Putamen (tissue), 1 donor: ENCODE data around the gene ALDH1A3.

Experiments
- DNase-seq: peaks from one replicate; pipeline ENCODE4 v3.0.0-alpha.2; 2016; ENCODE audit warnings: low spot score

Gene ALDH1A3

DNA sequence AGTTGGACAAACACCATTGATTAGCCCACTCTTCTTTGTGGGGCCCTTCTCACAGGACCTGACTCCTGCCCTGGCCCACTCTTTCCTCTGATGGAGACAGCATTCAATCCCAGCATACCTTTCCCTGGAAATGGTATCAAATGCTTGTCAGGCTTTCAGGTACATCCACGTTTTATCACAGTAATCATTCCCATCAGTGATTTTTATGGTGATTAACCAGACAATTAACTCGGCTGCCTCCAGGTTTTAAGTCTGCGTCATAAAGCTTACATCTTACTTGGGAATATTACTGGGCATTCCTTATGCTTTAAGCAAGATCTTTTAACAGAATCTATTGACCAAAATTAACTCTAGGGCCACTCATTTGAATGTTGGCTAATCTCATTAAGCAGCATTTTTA is 72.9 kb downstream of the ALDH1A3 start:
- DNase-seq = no peak

- no peak for DNase-seq
These were observed 78.9 kb downstream of the ALDH1A3 start for GRCh38 chr15:100958326-100959065.

GRCh38 chr15:100959066-100960050 is 79.7 kb downstream of the ALDH1A3 start:
- DNase-seq = no peak
